GM12878 (cell line): ENCODE results near the gene ATP6V1G1.
A peak's percentile ranks its signal among the peaks of the same experiment; 100 is the strongest.

Experiments used
- CREM ChIP-seq: IDR thresholded peaks from 2 replicates; pipeline ENCODE4 v1.6.1; 2014; ENCODE audit warnings: antibody characterized with exemption, low read depth
- CTCF ChIP-seq, 3 experiments: IDR thresholded peaks in 2 of 3; conservative IDR thresholded peaks in 1 of 3; 2 replicates each; pipeline ENCODE4 v1.5.1; 2011; ENCODE audit warnings: low read depth in 3 of 3, low read length in 3 of 3, mild to moderate bottlenecking in 3 of 3, control low read depth in 2 of 3, moderate library complexity in 2 of 3, inconsistent platforms in 1 of 3, mixed read lengths in 1 of 3; ENCODE audit not compliant: control insufficient read depth in 2 of 3, insufficient read depth in 1 of 3; ENCODE audit errors: extremely low read depth in 1 of 3
- MAX ChIP-seq: IDR thresholded peaks from 2 replicates; pipeline ENCODE4 v1.6.1; 2012; ENCODE audit warnings: low read depth, low read length, improper control_type of control experiment
- MXI1 ChIP-seq: fragments of 150-350 bp; IDR thresholded peaks from 2 replicates; pipeline ENCODE4 v1.6.1; 2011; ENCODE audit warnings: low read depth, mild to moderate bottlenecking, inconsistent platforms, low read length, improper control_type of control experiment
- POLR2AphosphoS5 ChIP-seq: IDR thresholded peaks from 2 replicates; pipeline ENCODE4 v1.6.1; 2011; ENCODE audit warnings: mild to moderate bottlenecking, low read length, inconsistent platforms

GRCh38 chr9:114587345-114588202, at the start of gene ATP6V1G1:
- peak; percentile 97 for TF ChIP-seq POLR2AphosphoS5
- TF ChIP-seq CTCF (IDR thresholded peaks at IDR 0.05 in 2 of 3, conservative IDR thresholded peaks at IDR 0.05 in 1 of 3; ENCODE audit: control insufficient read depth in 2 of 3, extremely low read depth in 1 of 3, insufficient read depth in 1 of 3, low read depth in 3 of 3, low read length in 3 of 3) = peak in 1 of 3 experiments; percentile 17; a peak in 1 of 6 replicates
- peak; percentile 84; the same call in 1 of the 2 replicates for TF ChIP-seq MAX
- TF ChIP-seq CREM = peak; percentile 67; the same call in 1 of the 2 replicates
- peak; percentile 79 for TF ChIP-seq MXI1
